H1 (cell line): ENCODE measurements around the gene SRSF8. TPM values are rescaled to one million over a fixed set of nuclear protein-coding genes. Genes with fewer than 3 reads are reported as not detected.

Experiments
- CTCF ChIA-PET: fragments of 300-600 bp; sonication (Branson Sonifier 250); formaldehyde crosslinking; loops from one replicate; lab custom pipeline; 2021; ENCODE audit not compliant: partially characterized antibody; lab: Charles Lee
- POLR2A ChIA-PET: fragments of 300-600 bp; sonication (Branson Sonifier 250); formaldehyde crosslinking; loops from one replicate; lab custom pipeline; 2021; ENCODE audit warnings: inconsistent platforms; ENCODE audit not compliant: partially characterized antibody; lab: Charles Lee
- DNase-seq, 2 experiments: peaks; one replicate each; pipeline versions ENCODE4 v3.0.0 to v3.0.0-alpha.2; 2010 to 2022; ENCODE audit warnings: low spot score in 2 of 2, low read depth in 1 of 2, mixed read lengths in 1 of 2
- FAIRE-seq: peaks from 2 replicates; lab custom pipeline; 2011; peaks lifted over from hg19 to GRCh38; lab: Jason Lieb, UNC
- H2AFZ ChIP-seq: 2 replicates; pipeline ENCODE4 v1.8.1; 2012; ENCODE audit warnings: low read length, inconsistent platforms
- H2AK5ac ChIP-seq: 2 replicates; pipeline ENCODE4 v1.6.1; 2013; ENCODE audit warnings: low read depth, low read length
- H2BK120ac ChIP-seq: replicated peaks from 2 replicates; pipeline ENCODE3; 2013; ENCODE audit warnings: low read depth, low read length, inconsistent platforms
- H2BK12ac ChIP-seq: 2 replicates; pipeline ENCODE4 v1.6.1; 2013; ENCODE audit warnings: low read depth, low read length
- H2BK15ac ChIP-seq: 2 replicates; pipeline ENCODE4 v1.6.1; 2013; ENCODE audit warnings: low read length
- H2BK20ac ChIP-seq: 2 replicates; pipeline ENCODE4 v1.6.1; 2013; ENCODE audit warnings: low read length
- H2BK5ac ChIP-seq: 2 replicates; pipeline ENCODE4 v1.6.1; 2013; ENCODE audit warnings: low read depth, low read length
- H3K14ac ChIP-seq: 2 replicates; pipeline ENCODE4 v1.6.1; 2013; ENCODE audit warnings: inconsistent platforms; ENCODE audit not compliant: insufficient read length
- H3K18ac ChIP-seq: 2 replicates; pipeline ENCODE4 v1.6.1; 2013; ENCODE audit warnings: low read length; ENCODE audit errors: extremely low read depth
- H3K23ac ChIP-seq: 2 replicates; pipeline ENCODE4 v1.6.1; 2013; ENCODE audit warnings: inconsistent platforms; ENCODE audit not compliant: insufficient read length
- H3K23me2 ChIP-seq: 2 replicates; pipeline ENCODE4 v1.6.1; 2013; ENCODE audit warnings: low read depth, low read length
- H3K27ac ChIP-seq: 2 replicates; pipeline ENCODE4 v1.6.1; 2011; ENCODE audit warnings: low read depth, low read length, inconsistent platforms
- H3K27me3 ChIP-seq, 4 experiments: replicated peaks in 1 of 4; 1 replicate in 1 of 4; 2 replicates in 3 of 4; pipeline versions ENCODE4 v1.6.1 to v1.8.1; 2011 to 2013; ENCODE audit warnings: low read length in 3 of 4, mild to moderate bottlenecking in 3 of 4, inconsistent platforms in 2 of 4, mixed read lengths in 2 of 4, moderate library complexity in 1 of 4; ENCODE audit not compliant: control insufficient read depth in 3 of 4, insufficient read depth in 3 of 4; ENCODE audit errors: extremely low read depth in 1 of 4
- H3K36me3 ChIP-seq, 4 experiments: 2 replicates each; pipeline versions ENCODE4 v1.6.1 to v1.8.1; 2011 to 2013; ENCODE audit warnings: mild to moderate bottlenecking in 4 of 4, low read length in 3 of 4, moderate library complexity in 2 of 4, control low read depth in 1 of 4, inconsistent platforms in 1 of 4; ENCODE audit not compliant: insufficient read depth in 4 of 4, control insufficient read depth in 2 of 4
- H3K4ac ChIP-seq: replicated peaks from 2 replicates; pipeline ENCODE3; 2013; ENCODE audit warnings: low read length, low read depth, mixed read lengths, inconsistent platforms; ENCODE audit not compliant: insufficient read length
- H3K4me1 ChIP-seq, 4 experiments: replicated peaks in 1 of 4; 1 replicate in 1 of 4; 2 replicates in 3 of 4; pipeline versions ENCODE4 v1.6.1 to v1.8.1; 2011 to 2013; ENCODE audit warnings: low read length in 3 of 4, inconsistent platforms in 2 of 4, mixed read lengths in 1 of 4; ENCODE audit not compliant: insufficient read depth in 4 of 4, control insufficient read depth in 3 of 4
- H3K4me2 ChIP-seq, 2 experiments: 2 replicates each; pipeline versions ENCODE4 v1.6.1 to v1.8.1; 2011 to 2013; ENCODE audit warnings: low read depth in 2 of 2, low read length in 2 of 2, control low read depth in 1 of 2, inconsistent platforms in 1 of 2, mild to moderate bottlenecking in 1 of 2; ENCODE audit not compliant: insufficient read depth in 1 of 2
- H3K4me3 ChIP-seq, 4 experiments: fragments of 200-600, 300-600 bp in 1 of 4; sonication (generic), shearing (Covaris generic), sonication (Bioruptor Twin) in 1 of 4; 2 replicates each; pipeline versions ENCODE4 v1.5.1 to v1.8.1; 2011 to 2016; ENCODE audit warnings: low read length in 4 of 4, low read depth in 3 of 4, control low read depth in 2 of 4, inconsistent platforms in 2 of 4, mild to moderate bottlenecking in 2 of 4, mixed read lengths in 1 of 4, moderate library complexity in 1 of 4; ENCODE audit not compliant: insufficient read depth in 2 of 4; ENCODE audit errors: extremely low read depth in 1 of 4
- H3K56ac ChIP-seq: replicated peaks from 2 replicates; pipeline ENCODE3; 2013; ENCODE audit warnings: low read depth, mild to moderate bottlenecking, mixed read lengths, low read length, inconsistent platforms; ENCODE audit not compliant: insufficient read length
- H3K79me1 ChIP-seq: 2 replicates; pipeline ENCODE4 v1.6.1; 2013; ENCODE audit warnings: low read depth, low read length, control low read depth
- H3K79me2 ChIP-seq, 2 experiments: 2 replicates each; pipeline versions ENCODE4 v1.6.1 to v1.8.1; 2012 to 2013; ENCODE audit warnings: low read length in 2 of 2, mild to moderate bottlenecking in 2 of 2, inconsistent platforms in 1 of 2; ENCODE audit not compliant: insufficient read depth in 2 of 2, control insufficient read depth in 1 of 2
- H3K9ac ChIP-seq, 4 experiments: replicated peaks in 1 of 4; 1 replicate in 1 of 4; 2 replicates in 3 of 4; pipeline versions ENCODE4 v1.6.1 to v1.8.1; 2011 to 2013; ENCODE audit warnings: low read depth in 3 of 4, low read length in 3 of 4, control low read depth in 2 of 4, mild to moderate bottlenecking in 2 of 4, moderate library complexity in 2 of 4, inconsistent platforms in 1 of 4; ENCODE audit errors: extremely low read depth in 1 of 4
- H3K9me3 ChIP-seq, 2 experiments: 2 replicates each; pipeline versions ENCODE4 v1.6.1 to v1.8.1; 2012 to 2013; ENCODE audit warnings: mild to moderate bottlenecking in 2 of 2, moderate library complexity in 2 of 2, control low read depth in 1 of 2, inconsistent platforms in 1 of 2, low read depth in 1 of 2, low read length in 1 of 2, mixed read lengths in 1 of 2; ENCODE audit not compliant: insufficient read depth in 2 of 2
- H4K20me1 ChIP-seq, 2 experiments: replicated peaks in 1 of 2; 2 replicates each; pipeline versions ENCODE3 to v1.8.1; 2011 to 2013; ENCODE audit warnings: inconsistent platforms in 2 of 2, low read length in 2 of 2, mild to moderate bottlenecking in 1 of 2; ENCODE audit not compliant: insufficient read depth in 2 of 2, control insufficient read depth in 1 of 2
- H4K5ac ChIP-seq: 2 replicates; pipeline ENCODE4 v1.6.1; 2013; ENCODE audit warnings: low read length, low read depth, mixed read lengths, inconsistent platforms; ENCODE audit not compliant: insufficient read length
- H4K8ac ChIP-seq: 2 replicates; pipeline ENCODE4 v1.8.0; 2013; ENCODE audit warnings: mild to moderate bottlenecking, moderate library complexity, low read length, inconsistent platforms; ENCODE audit not compliant: insufficient read depth; ENCODE audit errors: extremely low read depth
- H4K91ac ChIP-seq: replicated peaks from 2 replicates; pipeline ENCODE3; 2013; ENCODE audit warnings: low read length, mixed read lengths, inconsistent platforms; ENCODE audit not compliant: insufficient read length
- BACH1 ChIP-seq: IDR thresholded peaks from 2 replicates; pipeline ENCODE4 v1.6.1; 2012; ENCODE audit warnings: low read length, improper control_type of control experiment
- BRCA1 ChIP-seq: IDR thresholded peaks from 2 replicates; pipeline ENCODE4 v1.6.1; 2012; ENCODE audit warnings: low read depth, low read length, improper control_type of control experiment
- CREB1 ChIP-seq: IDR thresholded peaks from 2 replicates; pipeline ENCODE4 v1.6.1; 2012; ENCODE audit warnings: inconsistent platforms
- CTBP2 ChIP-seq: IDR thresholded peaks from 2 replicates; pipeline ENCODE4 v1.7.0; 2011; ENCODE audit warnings: borderline replicate concordance, mild to moderate bottlenecking, moderate library complexity, mixed read lengths, low read length; ENCODE audit not compliant: insufficient read depth, insufficient read length
- EZH2 ChIP-seq: fragments of 200-600 bp; sonication (generic); IDR thresholded peaks from 2 replicates; pipeline ENCODE4 v1.7.1; 2012; ENCODE audit warnings: low read depth, mild to moderate bottlenecking, moderate library complexity, low read length, inconsistent platforms; ENCODE audit not compliant: severe bottlenecking
- GABPA ChIP-seq: IDR thresholded peaks from 2 replicates; pipeline ENCODE4 v1.6.1; 2011; ENCODE audit warnings: mild to moderate bottlenecking, low read length, moderate library complexity, borderline replicate concordance; ENCODE audit not compliant: insufficient read depth
- GTF2F1 ChIP-seq: IDR thresholded peaks from 2 replicates; pipeline ENCODE4 v1.6.1; 2012; ENCODE audit warnings: low read depth, low read length, improper control_type of control experiment, borderline replicate concordance
- JUN ChIP-seq: IDR thresholded peaks from 2 replicates; pipeline ENCODE4 v1.6.1; 2011; ENCODE audit warnings: low read depth, mild to moderate bottlenecking, improper control_type of control experiment, low read length
- MAFK ChIP-seq: IDR thresholded peaks from 2 replicates; pipeline ENCODE4 v1.6.1; 2012; ENCODE audit warnings: low read depth, mild to moderate bottlenecking, improper control_type of control experiment, low read length
- NANOG ChIP-seq: IDR thresholded peaks from 2 replicates; pipeline ENCODE4 v1.6.1; 2011; ENCODE audit warnings: low read length, low read depth, mild to moderate bottlenecking, inconsistent platforms; ENCODE audit not compliant: insufficient read depth, poor library complexity, severe bottlenecking
- RBBP5 ChIP-seq: IDR thresholded peaks from 2 replicates; pipeline ENCODE4 v1.7.1; 2012; ENCODE audit warnings: low read depth, mild to moderate bottlenecking, inconsistent platforms, low read length, moderate library complexity, borderline replicate concordance
- SIX5 ChIP-seq: IDR thresholded peaks from 2 replicates; pipeline ENCODE4 v1.6.1; 2011; ENCODE audit warnings: mild to moderate bottlenecking, low read depth, low read length
- SP2 ChIP-seq: IDR thresholded peaks from 2 replicates; pipeline ENCODE4 v1.6.1; 2012; ENCODE audit warnings: mild to moderate bottlenecking, low read length, inconsistent platforms
- TAF1 ChIP-seq: IDR thresholded peaks from 2 replicates; pipeline ENCODE4 v1.6.1; 2011; ENCODE audit warnings: mild to moderate bottlenecking, low read depth, low read length
- polyA plus RNA-seq, 7 experiments: library from polyadenylated mRNA; depleted of rRNA in 3 of 7; stranded (reverse) in 5 of 7; unstranded in 2 of 7; fragments of >200 nt in 5 of 7; fragments of 200-250 nt in 2 of 7; gene quantifications; 1 replicate in 5 of 7; 2 replicates in 1 of 7; 4 replicates in 1 of 7; pipeline versions ENCODE4 v1.2.1 to v1.2.3, GENCODE V29; 2011 to 2013; ENCODE audit warnings: missing spikeins in 2 of 7, mixed read lengths in 2 of 7
- total RNA-seq: library from RNA; stranded (reverse); fragmentation: NEBNext Ultra II Directional; extraction: Animal tissue kit (Norgen Biotek cat#: 25700); gene quantifications from 2 replicates; pipeline ENCODE4 v1.2.1, GENCODE V29; 2021

Gene SRSF8
- total and polyA plus RNA-seq, 2 of the 8 experiments (the other 6 are each of a cell fraction or from before 2014, with no cell fraction given), result 13.2 to 18.5 TPM

- no peak overlapping the region for H3K4me2 ChIP-seq
- H3K27me3 ChIP-seq, result no peaks in the 10 kb centered on the region
- H2AFZ ChIP-seq, result no peak overlapping the region
- H3K9ac ChIP-seq, result no peak overlapping the region
- no peaks in the 10 kb centered on the region for H3K36me3 ChIP-seq
- H3K4me3 ChIP-seq, result no peak overlapping the region
- H3K9me3 ChIP-seq, result no peaks in the 10 kb centered on the region
- no peak overlapping the region for H4K5ac ChIP-seq
- H3K23ac ChIP-seq, result no peak overlapping the region
- H4K8ac ChIP-seq, result no peak overlapping the region
- POLR2A ChIA-PET, result interaction anchor here (1.7 to 2.7 kb wide), 2 partner anchors 9 to 10 kb away, joined by 6 to 13 read pairs; partner anchors contain the start of gene SRSF8
- no peak overlapping the region for H3K56ac ChIP-seq
- no peak overlapping the region for H3K18ac ChIP-seq
- TF ChIP-seq BACH1 (no peak), EZH2 (no peak), BRCA1 (no peak), RBBP5 (no peak), NANOG (no peak), CTBP2 (no peak), TAF1 (no peak), GABPA (no peak), CREB1 (no peak), JUN (no peak), SIX5 (no peak), GTF2F1 (no peak), MAFK (no peak), SP2 (no peak)
- H3K14ac ChIP-seq, result no peak overlapping the region
- no peak overlapping the region for H3K27ac ChIP-seq
- CTCF ChIA-PET, result interaction anchor here (0.8 to 1.8 kb wide), 4 partner anchors 10 to 76 kb away, joined by 3 to 4 read pairs (median 4); partner anchors contain the start of gene SRSF8
- no peaks in the 10 kb centered on the region for H3K79me1 ChIP-seq
- H2AK5ac ChIP-seq, result no peak overlapping the region
- no peak overlapping the region for H2BK15ac ChIP-seq
- H3K79me2 ChIP-seq, result no peaks in the 10 kb centered on the region
- H3K4ac ChIP-seq, result no peak overlapping the region
- H3K23me2 ChIP-seq, result no peaks in the 10 kb centered on the region
- no peak for FAIRE-seq
- DNase-seq, result no peak
- no peak overlapping the region for H2BK12ac ChIP-seq
- H2BK20ac ChIP-seq, result no peak overlapping the region
- peaks cover 0 to 2% (median under 1%) of the 10 kb centered on the region in 4 experiments; a peak in 1 of 7 replicates for H3K4me1 ChIP-seq
- H2BK120ac ChIP-seq, result no peak overlapping the region
- no peaks in the 10 kb centered on the region for H4K20me1 ChIP-seq
- no peak overlapping the region for H4K91ac ChIP-seq
- no peak overlapping the region for H2BK5ac ChIP-seq
These were observed 10.3 kb downstream of the SRSF8 start for GRCh38 chr11:95076981-95077380.
